OCI-LY7 (cell line): ENCODE measurements around the gene THRA. TPM values are rescaled to one million over a fixed set of nuclear protein-coding genes. Genes with fewer than 3 reads are reported as not detected.

ENCODE experiments used
- BruUV-seq: library from RNA; stranded (reverse); fragments of 400-500 nt; replicated peaks from 2 replicates; lab custom pipeline; 2021; lab: Mats Ljungman, UMichigan
- CTCF ChIA-PET: fragments of 300-600 bp; sonication (Branson Sonifier 250); formaldehyde crosslinking; loops from one replicate; lab custom pipeline; 2022; ENCODE audit warnings: antibody characterized with exemption; ENCODE audit not compliant: unreplicated experiment; lab: Charles Lee
- POLR2A ChIA-PET: fragments of 300-600 bp; sonication (Branson Sonifier 250); formaldehyde crosslinking; loops from one replicate; lab custom pipeline; 2022; ENCODE audit warnings: antibody characterized with exemption; lab: Charles Lee
- DNase-seq: peaks from one replicate; pipeline ENCODE4 v3.0.0-alpha.2; 2015; ENCODE audit warnings: low spot score
- H2AFZ ChIP-seq: fragments of 200-600 bp; sonication (generic), shearing (Covaris generic); 2 replicates; pipeline ENCODE4 v1.6.1; 2014; ENCODE audit warnings: mild to moderate bottlenecking, antibody characterized with exemption, low read length, moderate library complexity
- H3K27ac ChIP-seq: fragments of 200-600 bp; sonication (generic); 2 replicates; pipeline ENCODE4 v1.5.1; 2014; ENCODE audit warnings: mixed run types, low read depth, mild to moderate bottlenecking, moderate library complexity, low read length, inconsistent platforms; ENCODE audit not compliant: poor library complexity, severe bottlenecking
- H3K36me3 ChIP-seq: fragments of 200-600 bp; sonication (generic); 2 replicates; pipeline ENCODE4 v1.6.1; 2014; ENCODE audit warnings: mild to moderate bottlenecking, antibody characterized with exemption, low read length, moderate library complexity, mixed read lengths; ENCODE audit not compliant: insufficient read depth
- H3K4me1 ChIP-seq: fragments of 200-600 bp; sonication (generic); 2 replicates; pipeline ENCODE4 v1.5.1; 2014; ENCODE audit warnings: mild to moderate bottlenecking, low read length; ENCODE audit not compliant: insufficient read depth, poor library complexity, severe bottlenecking
- H3K4me2 ChIP-seq: fragments of 200-600 bp; sonication (generic); 2 replicates; pipeline ENCODE4 v1.6.1; 2014; ENCODE audit warnings: mild to moderate bottlenecking, low read length
- H3K4me3 ChIP-seq: fragments of 200-600 bp; sonication (generic); 2 replicates; pipeline ENCODE4 v1.5.1; 2014; ENCODE audit warnings: mild to moderate bottlenecking, low read depth, low read length; ENCODE audit not compliant: poor library complexity, severe bottlenecking
- H3K79me2 ChIP-seq: fragments of 200-600 bp; sonication (generic); 2 replicates; pipeline ENCODE4 v1.6.1; 2016; ENCODE audit warnings: low read depth, mild to moderate bottlenecking, low read length, moderate library complexity, mixed read lengths; ENCODE audit not compliant: insufficient read depth
- H3K9me2 ChIP-seq: fragments of 200-600 bp; sonication (generic); 2 replicates; pipeline ENCODE4 v1.6.1; 2016; ENCODE audit warnings: mild to moderate bottlenecking, low read length, mixed read lengths; ENCODE audit not compliant: insufficient read depth
- H3K9me3 ChIP-seq: fragments of 200-600 bp; sonication (generic); 2 replicates; pipeline ENCODE4 v1.6.1; 2014; ENCODE audit warnings: mild to moderate bottlenecking, mixed run types, low read length, mixed read lengths
- H4K20me1 ChIP-seq: fragments of 200-600 bp; sonication (generic); 2 replicates; pipeline ENCODE4 v1.6.1; 2014; ENCODE audit warnings: mild to moderate bottlenecking, antibody characterized with exemption, low read length, moderate library complexity, mixed read lengths; ENCODE audit not compliant: insufficient read depth
- CTCF ChIP-seq: fragments of 200-600 bp; sonication (generic); conservative IDR thresholded peaks from 2 replicates; pipeline ENCODE4 v1.5.1; 2014; ENCODE audit warnings: mild to moderate bottlenecking, antibody characterized with exemption, low read length, moderate library complexity, mixed read lengths
- EZH2phosphoT487 ChIP-seq: fragments of 200-600 bp; sonication (generic); IDR thresholded peaks from 2 replicates; pipeline ENCODE4 v1.6.1; 2018; ENCODE audit warnings: low read depth, borderline replicate concordance, mild to moderate bottlenecking, mixed run types, antibody characterized with exemption, low read length, moderate library complexity, mixed read lengths
- intact Hi-C: fragments of 100-400 bp; cut with micrococcal nuclease; formaldehyde crosslinking; loops from one replicate; pipeline ENCODE4 v1.10.0; 2022; ENCODE audit not compliant: unreplicated experiment
- total RNA-seq, 2 experiments: library from RNA; depleted of rRNA in 1 of 2; stranded (reverse); fragments of >200 nt in 1 of 2; shearing (Covaris generic) in 1 of 2; gene quantifications; 2 replicates each; pipeline ENCODE4 v1.2.3, GENCODE V29; 2014 to 2022

THRA gene
- total RNA-seq, 2 experiments from 2014 or later = 3.9 to 9.3 TPM

DNA sequence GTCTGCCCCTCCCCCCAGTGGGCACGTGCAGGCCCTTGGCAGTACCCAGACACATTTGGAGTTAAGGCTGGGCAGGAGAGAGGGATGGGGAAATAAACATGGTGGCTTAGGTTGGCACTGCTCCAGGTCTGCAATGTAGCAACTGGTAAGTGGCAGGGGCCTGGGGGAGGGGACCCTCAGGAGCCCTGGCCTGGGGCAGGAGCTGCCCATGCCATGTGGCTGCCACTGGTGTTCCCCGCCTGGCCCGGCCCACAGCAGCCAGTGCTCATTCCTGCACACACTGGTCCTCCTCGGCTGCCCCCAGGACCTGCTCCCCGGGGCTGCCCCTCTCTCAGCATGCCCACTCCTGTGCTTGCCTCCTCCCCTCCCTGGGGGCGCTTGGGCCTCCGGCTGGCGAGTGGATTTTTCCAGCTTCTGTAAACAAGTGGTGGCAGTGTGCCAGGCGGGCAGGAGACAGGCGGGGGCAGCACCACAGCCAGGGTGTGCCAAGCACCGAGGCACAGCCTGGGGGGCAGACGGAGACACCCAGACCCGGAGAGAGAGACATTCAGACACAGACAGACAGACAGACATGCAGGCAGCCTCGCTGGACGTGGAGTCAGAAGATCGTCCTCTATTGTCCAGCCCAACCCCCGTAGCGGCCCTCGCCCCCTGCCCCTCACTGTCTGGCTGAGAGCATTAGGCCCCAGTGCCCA lies 9.4 kb downstream of the THRA start:
- intact Hi-C loops = no loop called here
- H3K36me3 ChIP-seq = no peaks in the 10 kb centered on the region
- H3K9me2 ChIP-seq = no peaks in the 10 kb centered on the region
- ChIA-PET POLR2A (interaction anchor here (1.5 kb wide), 1 partner anchor 18 kb away, joined by 4 read pairs; the partner anchor contains the start of gene MED24), CTCF (no interaction called here)
- no TSS peak for BruUV-seq
- TF ChIP-seq EZH2phosphoT487 (no peak), CTCF (no peak)
- no peak overlapping the region for H3K4me2 ChIP-seq
- H3K79me2 ChIP-seq = no peaks in the 10 kb centered on the region
- H3K9me3 ChIP-seq = no peaks in the 10 kb centered on the region
- H4K20me1 ChIP-seq = no peaks in the 10 kb centered on the region
- H2AFZ ChIP-seq = no peak overlapping the region
- no peak for DNase-seq
- H3K27ac ChIP-seq = no peak overlapping the region
- H3K4me1 ChIP-seq = peaks cover 40% of the 10 kb centered on the region
- no peak overlapping the region for H3K4me3 ChIP-seq

DNA sequence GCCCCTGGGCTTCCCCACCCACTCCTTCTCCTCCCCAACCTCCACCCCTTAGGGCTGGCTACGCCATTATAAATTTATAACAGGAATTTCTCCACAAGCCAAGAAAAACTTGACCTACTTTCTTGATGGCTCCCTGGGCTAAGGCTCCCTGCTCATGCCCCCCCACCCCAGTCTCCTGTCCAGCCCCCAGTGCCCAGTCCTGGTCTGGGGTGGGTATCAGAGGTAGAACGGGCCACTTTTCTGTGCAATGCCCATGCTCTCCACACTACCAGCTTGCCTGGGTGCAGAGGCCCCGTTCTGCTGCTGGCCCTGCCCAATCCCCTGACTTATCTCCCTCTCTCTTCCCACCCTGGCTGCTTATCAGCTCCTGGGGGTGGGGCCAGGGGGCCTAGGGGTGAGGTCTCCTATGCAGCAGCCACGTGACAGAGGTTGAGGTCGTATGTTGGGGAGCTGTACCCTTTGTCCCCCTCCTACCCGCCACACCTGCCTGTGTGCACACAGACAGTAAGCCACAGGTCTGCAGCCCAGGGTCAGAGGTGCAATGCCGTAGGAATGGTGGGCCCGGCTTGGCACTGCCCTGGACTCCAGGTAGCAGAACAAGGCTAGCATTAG lies 10.1 kb downstream of the THRA start:
- TF ChIP-seq CTCF = no peak
- no peak for TF ChIP-seq EZH2phosphoT487
- H3K4me3 ChIP-seq = no peak overlapping the region
- H2AFZ ChIP-seq = no peak overlapping the region
- DNase-seq = no peak
- H3K9me2 ChIP-seq = no peaks in the 10 kb centered on the region
- no peaks in the 10 kb centered on the region for H3K9me3 ChIP-seq
- no peak overlapping the region for H3K27ac ChIP-seq
- no peaks in the 10 kb centered on the region for H3K79me2 ChIP-seq
- POLR2A ChIA-PET = interaction anchor here (1.5 kb wide), 1 partner anchor 18 kb away, joined by 4 read pairs; the partner anchor contains the start of gene MED24
- no peak overlapping the region for H3K4me2 ChIP-seq
- peaks cover 40% of the 10 kb centered on the region for H3K4me1 ChIP-seq
- H4K20me1 ChIP-seq = no peaks in the 10 kb centered on the region
- H3K36me3 ChIP-seq = no peaks in the 10 kb centered on the region
- no TSS peak for BruUV-seq
- CTCF ChIA-PET = no interaction called here
- intact Hi-C loops = no loop called here
